Measurements from ENCODE around the gene PAGE3.

PAGE3 gene

GRCh38 chrX:55264816-55265215 is at the start of gene PAGE3:
Gene PAGE3, minus strand, starts transcription at chrX:55264916. Its CDS starts 1,013 bp downstream, at chrX:55263903.
- no peak for DNase-seq (ENCODE audit: low spot score)

- DNase-seq (ENCODE audit: low spot score), result no peak
Measured at GRCh38 chrX:55312655-55313054, 47.9 kb upstream of the PAGE3 start.

- DNase-seq (ENCODE audit: low spot score), result no peak
Measured at GRCh38 chrX:55290963-55291362, 26.2 kb upstream of the PAGE3 start.

GRCh38 chrX:55279832-55280231 is 15.1 kb upstream of the PAGE3 start:
- DNase-seq (ENCODE audit: low spot score), result no peak

GRCh38 chrX:55260806-55261205 is 3.9 kb downstream of the PAGE3 start:
- no peak for DNase-seq (ENCODE audit: low spot score)

- DNase-seq (ENCODE audit: low spot score), result no peak
Measured at GRCh38 chrX:55253528-55253927, 11.2 kb downstream of the PAGE3 start.

- DNase-seq (ENCODE audit: low spot score), result no peak
Measured at GRCh38 chrX:55240788-55241340, 23.9 kb downstream of the PAGE3 start.

GRCh38 chrX:55220119-55220794 is 44.5 kb downstream of the PAGE3 start, which contains the start of gene PAGE5:
Gene PAGE5, plus strand, starts transcription at chrX:55220346. Its CDS starts 1,037 bp downstream, at chrX:55221383.
- DNase-seq (ENCODE audit: low spot score), result no peak

GRCh38 chrX:55213381-55213780 is 51.3 kb downstream of the PAGE3 start:
- DNase-seq (ENCODE audit: low spot score), result no peak

- no peak for DNase-seq (ENCODE audit: low spot score)
Measured at GRCh38 chrX:55210931-55211677, 53.6 kb downstream of the PAGE3 start.
